HCT116 (cell line): ENCODE measurements around the gene MRPL41.

ENCODE experiments used
- CTCF ChIP-seq, 3 experiments: fragments of 200-600 bp in 1 of 3; sonication (generic) in 1 of 3; IDR thresholded peaks in 2 of 3; conservative IDR thresholded peaks in 1 of 3; 2 replicates each; pipeline ENCODE4 v1.5.1; 2012 to 2017; ENCODE audit warnings: low read depth in 2 of 3, low read length in 2 of 3, antibody characterized with exemption in 1 of 3, borderline replicate concordance in 1 of 3, control low read depth in 1 of 3, mild to moderate bottlenecking in 1 of 3, mixed read lengths in 1 of 3, mixed run types in 1 of 3, moderate library complexity in 1 of 3; ENCODE audit not compliant: insufficient read depth in 1 of 3
- MAX ChIP-seq: IDR thresholded peaks from 2 replicates; pipeline ENCODE4 v1.6.1; 2012
- POLR2A ChIP-seq: IDR thresholded peaks from 2 replicates; pipeline ENCODE4 v1.7.0; 2011; ENCODE audit warnings: borderline replicate concordance; ENCODE audit not compliant: insufficient read depth, insufficient read length; ENCODE audit errors: extremely low read depth
- POLR2AphosphoS5 ChIP-seq: IDR thresholded peaks from 2 replicates; pipeline ENCODE4 v1.6.1; 2011; ENCODE audit warnings: mild to moderate bottlenecking, low read depth, low read length, moderate library complexity
- RAD21 ChIP-seq: IDR thresholded peaks from 2 replicates; pipeline ENCODE4 v1.6.1; 2012; ENCODE audit warnings: low read depth, mild to moderate bottlenecking
- SIN3A ChIP-seq: IDR thresholded peaks from 2 replicates; pipeline ENCODE4 v1.6.1; 2012; ENCODE audit warnings: low read depth
- SP1 ChIP-seq: IDR thresholded peaks from 2 replicates; pipeline ENCODE4 v1.6.1; 2012; ENCODE audit warnings: low read depth
- ZBTB33 ChIP-seq: IDR thresholded peaks from 2 replicates; pipeline ENCODE4 v1.6.1; 2011; ENCODE audit warnings: mild to moderate bottlenecking, low read length, moderate library complexity; ENCODE audit not compliant: insufficient replicate concordance; ENCODE audit errors: extremely low read depth

DNA sequence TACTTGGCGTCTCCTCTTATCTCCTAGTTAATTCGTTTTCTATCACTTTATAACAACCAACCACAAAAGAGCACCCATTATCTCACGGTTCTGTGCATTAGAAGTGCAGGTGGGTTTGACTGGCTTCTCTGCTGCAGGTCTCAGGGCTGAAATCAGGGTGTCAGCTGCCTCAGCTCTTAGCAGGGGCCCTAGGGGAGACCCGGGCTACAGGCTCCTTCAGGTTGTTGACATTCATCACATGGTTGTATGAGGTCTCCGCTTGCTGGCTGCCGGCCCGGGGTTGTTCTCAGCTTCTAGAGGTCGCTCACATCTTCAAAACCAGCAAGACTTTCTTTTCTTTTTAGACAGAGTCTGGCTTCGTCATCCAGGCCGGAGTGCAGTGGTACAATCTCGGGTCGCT, 41.5 kb downstream of the MRPL41 start:
- TF ChIP-seq POLR2AphosphoS5 (no peak), POLR2A (no peak), CTCF (IDR thresholded peaks at IDR 0.05 in 2 of 3, conservative IDR thresholded peaks at IDR 0.05 in 1 of 3; ENCODE audit: borderline replicate concordance in 1 of 3, insufficient read depth in 1 of 3, low read depth in 2 of 3, low read length in 2 of 3) (no peak), SIN3A (no peak), RAD21 (no peak), MAX (no peak), SP1 (no peak), ZBTB33 (no peak)
